Iris pigment epithelial cell (primary cell): ENCODE results near the gene MBNL2.

ENCODE experiments used
- DNase-seq: peaks from one replicate; pipeline ENCODE4 v3.0.0-alpha.2; 2011; ENCODE audit warnings: low read depth

Gene MBNL2

GRCh38 chr13:97327086-97327485, 105.0 kb downstream of the MBNL2 start:
- no peak for DNase-seq

- no peak for DNase-seq
Measured at GRCh38 chr13:97327506-97328221, 105.5 kb downstream of the MBNL2 start.

GRCh38 chr13:97328222-97328790, 106.2 kb downstream of the MBNL2 start:
- DNase-seq, result peak; percentile 59

- DNase-seq, result peak; percentile 67
Measured at GRCh38 chr13:97329331-97329730, 107.2 kb downstream of the MBNL2 start.

- no peak for DNase-seq
Measured at GRCh38 chr13:97330448-97330847, 108.3 kb downstream of the MBNL2 start.

- no peak for DNase-seq
Measured at GRCh38 chr13:97332742-97333141, 110.6 kb downstream of the MBNL2 start.

GRCh38 chr13:97333983-97334382, 111.8 kb downstream of the MBNL2 start:
- no peak for DNase-seq

GRCh38 chr13:97334690-97335089, 112.6 kb downstream of the MBNL2 start:
- no peak for DNase-seq

- no peak for DNase-seq
Measured at GRCh38 chr13:97335488-97336134, 113.5 kb downstream of the MBNL2 start.

- DNase-seq, result no peak
Measured at GRCh38 chr13:97337985-97338499, 115.9 kb downstream of the MBNL2 start.

GRCh38 chr13:97338571-97338970, 116.4 kb downstream of the MBNL2 start:
- DNase-seq, result no peak

- DNase-seq, result peak; percentile 65
Measured at GRCh38 chr13:97339019-97339987, 117.2 kb downstream of the MBNL2 start.

- DNase-seq, result no peak
Measured at GRCh38 chr13:97339988-97340749, 118.0 kb downstream of the MBNL2 start.

GRCh38 chr13:97341135-97341534, 119.0 kb downstream of the MBNL2 start:
- no peak for DNase-seq

GRCh38 chr13:97342136-97342535, 120.0 kb downstream of the MBNL2 start:
- DNase-seq, result no peak

GRCh38 chr13:97342936-97343335, 120.8 kb downstream of the MBNL2 start:
- DNase-seq, result no peak

GRCh38 chr13:97344265-97345175, 122.4 kb downstream of the MBNL2 start:
- DNase-seq, result peak; percentile 62

GRCh38 chr13:97346097-97346496, 124.0 kb downstream of the MBNL2 start:
- no peak for DNase-seq

GRCh38 chr13:97346561-97347254, 124.6 kb downstream of the MBNL2 start:
- DNase-seq, result no peak
